NCI-H446 (cell line): Measurements from ENCODE around the gene TNPO3.
"Not testable (repeated sequence)": the region's sequence is repeated elsewhere in the genome, so short reads cannot be mapped to it uniquely, and the experiment has no call there.

ENCODE experiments used
- DNase-seq, 2 experiments: peaks; one replicate each; lab custom pipeline; 2025; lab: John Stamatoyannopoulos, UW

The TNPO3 gene

GRCh38 chr7:128920913-128921582, 133.9 kb downstream of the TNPO3 start:
- DNase-seq: no peak

GRCh38 chr7:128919881-128920799, 134.8 kb downstream of the TNPO3 start:
- no peak for DNase-seq

- DNase-seq: no peak
Measured at GRCh38 chr7:128919241-128919640, 135.7 kb downstream of the TNPO3 start.

GRCh38 chr7:128918016-128918665, 136.8 kb downstream of the TNPO3 start:
- DNase-seq: no peak

- DNase-seq: no peak
Measured at GRCh38 chr7:128917122-128917521, 137.8 kb downstream of the TNPO3 start.

GRCh38 chr7:128916643-128916915, 138.3 kb downstream of the TNPO3 start:
- no peak for DNase-seq

GRCh38 chr7:128915841-128916642, 138.9 kb downstream of the TNPO3 start:
- DNase-seq: no peak

GRCh38 chr7:128915271-128915819, 139.6 kb downstream of the TNPO3 start:
- DNase-seq: no peak

- DNase-seq: no peak
Measured at GRCh38 chr7:128914566-128915151, 140.3 kb downstream of the TNPO3 start.

GRCh38 chr7:128913870-128914565, 140.9 kb downstream of the TNPO3 start:
- no peak for DNase-seq

- not testable (repeated sequence) for DNase-seq
Measured at GRCh38 chr7:128912709-128913495, 142.0 kb downstream of the TNPO3 start.

GRCh38 chr7:128912281-128912680, 142.6 kb downstream of the TNPO3 start:
- DNase-seq: no peak

GRCh38 chr7:128911423-128912031, 143.4 kb downstream of the TNPO3 start:
- DNase-seq: no peak

GRCh38 chr7:128910569-128910945, 144.4 kb downstream of the TNPO3 start, which contains the start of gene KCP:
Gene KCP, minus strand, starts transcription at chr7:128910709. Its CDS starts 33 bp downstream, at chr7:128910676.
- no peak for DNase-seq

- no peak for DNase-seq
Measured at GRCh38 chr7:128909625-128910568, 145.0 kb downstream of the TNPO3 start.

GRCh38 chr7:128908750-128909624, 145.9 kb downstream of the TNPO3 start:
- no peak for DNase-seq
